Hematopoietic multipotent progenitor cell treated with erythropoietin and hydrocortisone succinate and interleukin-3 and kit ligand, for 8 days (in vitro differentiated cells): ENCODE measurements around the gene UBXN1.
"Not testable (repeated sequence)": the region's sequence is repeated elsewhere in the genome, so short reads cannot be mapped to it uniquely, and the experiment has no call there.

Experiments
- DNase-seq: peaks from one replicate; pipeline ENCODE4 v3.0.0-alpha.2; 2015

Gene UBXN1

DNA sequence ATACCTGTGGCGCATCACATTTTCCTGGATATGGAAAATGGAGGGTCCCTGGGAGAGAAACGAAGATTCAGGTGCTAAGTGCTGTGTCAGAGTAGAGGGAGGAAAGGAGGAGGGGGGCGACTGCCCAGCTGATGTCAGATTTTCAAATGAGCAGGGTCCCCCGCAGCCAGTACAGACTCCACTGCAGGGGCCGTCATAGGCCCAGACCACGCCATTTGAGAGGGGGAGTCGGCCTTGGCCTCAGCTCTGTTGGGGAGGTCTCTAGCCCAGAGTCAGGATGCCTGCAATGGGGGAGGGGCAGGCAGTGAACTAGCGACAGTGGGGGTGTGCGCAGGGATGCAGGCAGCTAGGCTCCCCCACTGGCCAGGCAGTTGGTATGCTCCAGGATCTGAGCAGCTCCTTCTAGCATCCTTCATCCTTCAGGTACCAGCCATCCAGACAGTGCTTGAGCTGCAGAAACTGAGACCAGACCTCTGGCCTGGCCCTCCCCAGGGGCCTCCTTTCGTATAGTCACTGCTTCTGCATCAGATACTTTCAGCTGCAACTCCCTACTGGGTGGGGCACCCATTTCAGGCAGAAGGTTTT, 28.5 kb upstream of the UBXN1 start, which contains the start of the genes BSCL2 and GNG3:
TSS of gene BSCL2 (minus strand) at position 148 of the 585 bp plus-strand sequence. CDS start 229 bp downstream, outside the sequence.
TSS of gene GNG3 (plus strand) at position 400 of the 585 bp plus-strand sequence. CDS start 620 bp downstream, outside the sequence.
- DNase-seq, result no peak

DNA sequence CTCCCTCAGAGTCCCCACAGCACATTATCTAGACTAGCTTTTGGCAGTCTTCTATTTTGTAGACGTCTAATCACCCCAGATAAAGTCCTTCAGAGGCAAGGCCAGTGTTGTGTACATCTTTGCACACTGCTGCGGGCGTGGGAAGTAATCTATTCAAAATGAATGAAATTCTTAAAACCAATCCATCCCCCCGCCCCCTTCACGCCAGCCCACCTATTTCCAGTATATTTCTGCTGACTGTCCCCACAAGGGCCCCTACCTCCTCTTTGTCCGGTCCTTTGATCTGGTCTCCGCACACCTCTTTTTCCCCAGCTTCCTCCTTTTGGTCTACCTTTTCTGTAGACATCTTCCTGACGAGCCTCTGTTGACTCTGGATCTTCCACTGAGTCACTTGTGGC, 28.0 kb upstream of the UBXN1 start:
- peak; percentile 62 for DNase-seq

DNA sequence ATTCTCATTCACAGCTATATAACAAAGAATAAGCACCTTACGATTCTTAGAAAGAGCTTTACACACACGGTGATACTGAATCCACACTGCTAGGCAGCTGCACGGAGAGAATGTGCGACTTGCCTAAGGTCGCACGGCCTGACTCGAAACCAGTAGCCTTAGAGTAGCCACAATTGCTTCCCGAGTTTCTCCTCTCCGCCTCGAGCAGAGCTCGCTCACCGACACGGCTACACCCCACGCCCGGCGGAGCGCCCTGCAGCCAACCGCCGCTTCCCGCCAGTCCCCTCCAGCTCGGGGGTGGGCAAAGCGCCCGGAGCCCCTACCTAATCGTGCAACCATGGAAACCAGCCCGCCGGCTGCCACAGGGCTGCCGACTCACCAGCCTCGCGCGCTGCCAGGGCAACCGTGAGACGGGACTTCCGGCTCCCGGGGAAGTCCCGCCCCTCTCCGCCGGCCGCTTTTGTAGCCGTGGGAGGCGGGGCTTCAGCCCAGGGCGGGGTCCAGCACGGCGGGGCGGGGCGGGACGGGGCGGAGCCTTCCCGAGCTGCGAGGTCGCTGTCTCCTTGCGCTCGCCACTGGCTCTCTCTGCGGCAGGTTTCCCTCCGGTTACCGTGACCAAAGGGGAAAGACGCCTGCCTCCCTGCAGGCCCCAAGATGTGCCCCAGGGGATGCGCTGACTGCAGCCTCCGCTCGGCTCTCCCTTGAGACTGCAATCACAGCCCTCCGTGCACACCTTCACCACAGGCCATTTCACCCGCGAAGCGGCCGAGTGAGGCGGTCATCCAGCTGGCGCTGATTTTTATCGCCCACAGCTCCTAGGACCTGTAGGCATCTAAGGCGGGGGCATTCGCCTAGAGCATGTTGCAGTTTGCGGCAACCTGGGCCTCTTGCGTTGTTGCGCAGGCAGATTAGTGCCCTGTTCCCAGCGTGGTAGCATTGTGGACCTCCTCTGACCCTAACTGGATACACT, 27.3 kb upstream of the UBXN1 start:
- DNase-seq, result peak; percentile 94

DNA sequence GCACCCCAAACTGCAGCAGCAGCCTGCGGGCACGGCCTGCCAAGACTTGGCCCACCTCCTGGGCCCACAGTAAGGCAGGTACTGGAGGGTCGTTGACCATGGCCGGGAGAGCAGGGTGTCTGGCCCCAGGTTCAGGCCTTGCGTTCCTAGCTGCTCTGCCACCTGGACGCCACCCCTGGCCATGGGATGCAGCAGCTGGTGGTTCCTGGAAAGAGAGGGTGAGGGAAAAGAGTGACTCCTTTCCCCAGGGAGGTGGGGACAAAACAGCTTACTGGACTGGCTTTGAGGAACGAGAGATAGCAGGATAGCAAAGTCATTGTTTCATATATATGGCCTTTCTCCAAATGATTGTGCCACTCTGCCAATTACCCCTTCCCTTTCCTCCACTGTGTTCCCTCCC, 26.5 kb upstream of the UBXN1 start:
- peak; percentile 64 for DNase-seq

DNA sequence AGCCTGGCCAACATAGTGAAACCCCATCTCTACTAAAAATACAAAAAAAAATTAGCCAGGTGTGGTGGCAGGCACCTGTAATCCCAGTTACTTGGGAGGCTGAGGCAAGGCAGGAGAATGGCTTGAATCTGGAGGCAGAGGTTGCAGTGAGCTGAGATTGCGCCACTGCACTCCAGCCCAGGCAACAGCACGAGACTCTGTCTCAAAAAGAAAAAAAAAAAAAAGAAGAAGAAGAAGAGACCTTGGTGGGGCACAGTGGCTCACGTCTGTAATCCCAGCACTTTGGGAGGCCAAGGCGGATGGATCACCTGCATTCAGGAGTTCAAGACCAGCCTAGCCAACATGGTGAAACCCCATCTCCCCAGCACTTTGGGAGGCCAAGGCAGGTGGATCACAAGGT, 25.0 kb upstream of the UBXN1 start:
- not testable (repeated sequence) for DNase-seq

DNA sequence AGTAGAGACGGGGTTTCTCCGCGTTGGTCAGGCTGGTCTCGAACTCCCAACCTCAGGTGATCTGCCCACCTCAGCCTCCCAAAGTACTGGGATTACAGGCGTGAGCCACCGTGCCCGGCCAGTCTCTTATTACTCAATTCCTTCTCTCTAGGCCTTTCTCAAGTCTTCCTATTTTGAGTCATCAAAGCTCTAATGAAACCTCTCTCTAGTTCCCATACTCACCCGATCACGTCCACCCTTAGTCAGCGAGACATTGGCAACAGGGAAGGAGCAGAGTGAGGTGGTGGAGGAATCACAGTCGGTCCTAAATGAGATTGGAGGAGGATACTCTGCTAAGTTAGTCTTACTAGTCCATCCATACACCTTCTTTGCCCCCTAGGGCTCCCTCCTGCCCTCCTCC, 23.4 kb upstream of the UBXN1 start:
- no peak for DNase-seq

DNA sequence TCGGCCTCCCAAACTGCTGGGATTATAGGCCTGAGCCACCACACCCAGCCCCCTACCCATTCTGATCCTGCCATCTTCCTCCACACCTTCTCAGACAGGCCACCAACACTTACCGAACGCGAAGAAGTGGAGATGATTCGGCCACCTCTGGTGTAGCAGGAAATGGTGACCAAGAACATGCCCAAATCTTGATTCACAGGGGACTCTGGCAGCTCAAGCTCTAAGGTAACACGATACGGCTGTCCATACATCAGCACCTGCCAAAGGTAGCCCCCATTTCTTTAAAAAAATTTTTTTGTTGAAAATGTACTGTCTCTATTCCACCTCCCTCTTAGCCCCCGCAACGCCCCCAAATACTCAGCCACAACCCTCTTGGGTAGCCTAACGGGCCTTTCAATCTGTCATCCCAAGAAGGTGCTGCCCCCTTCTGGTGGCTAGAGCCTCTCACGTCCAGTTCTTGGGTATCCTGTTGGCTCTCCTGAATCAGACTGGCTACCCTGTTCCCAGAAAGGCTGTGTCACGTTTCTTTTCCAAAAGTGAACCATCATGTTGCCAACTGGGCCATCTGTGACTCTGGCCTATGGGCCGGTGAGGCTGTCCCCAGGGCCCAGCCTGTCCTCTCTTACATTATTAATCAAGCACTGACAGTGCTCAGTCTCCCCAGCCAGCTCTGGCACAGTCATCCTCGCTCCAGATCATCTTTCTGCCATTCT, 15.7 kb upstream of the UBXN1 start:
- DNase-seq, result peak; percentile 91

DNA sequence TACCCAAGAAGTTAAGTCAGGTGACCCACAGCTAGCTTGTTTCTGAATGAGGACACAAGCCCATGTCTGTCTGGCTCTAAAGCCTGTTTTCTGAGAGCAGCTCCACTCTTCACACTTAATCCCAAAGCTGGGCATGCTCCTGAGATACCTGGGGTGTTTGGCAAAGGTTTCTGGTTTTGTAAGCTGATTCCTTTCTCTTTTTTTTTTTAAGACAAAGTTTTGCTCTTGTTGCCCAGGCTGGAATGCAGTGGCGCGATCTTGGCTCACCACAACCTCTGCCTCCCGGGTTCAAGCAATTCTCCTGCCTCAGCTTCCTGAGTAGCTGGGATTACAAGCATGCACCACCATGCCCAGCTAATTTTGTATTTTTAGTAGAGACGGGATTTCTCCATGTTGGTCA, 14.8 kb upstream of the UBXN1 start:
- DNase-seq, result not testable (repeated sequence)

DNA sequence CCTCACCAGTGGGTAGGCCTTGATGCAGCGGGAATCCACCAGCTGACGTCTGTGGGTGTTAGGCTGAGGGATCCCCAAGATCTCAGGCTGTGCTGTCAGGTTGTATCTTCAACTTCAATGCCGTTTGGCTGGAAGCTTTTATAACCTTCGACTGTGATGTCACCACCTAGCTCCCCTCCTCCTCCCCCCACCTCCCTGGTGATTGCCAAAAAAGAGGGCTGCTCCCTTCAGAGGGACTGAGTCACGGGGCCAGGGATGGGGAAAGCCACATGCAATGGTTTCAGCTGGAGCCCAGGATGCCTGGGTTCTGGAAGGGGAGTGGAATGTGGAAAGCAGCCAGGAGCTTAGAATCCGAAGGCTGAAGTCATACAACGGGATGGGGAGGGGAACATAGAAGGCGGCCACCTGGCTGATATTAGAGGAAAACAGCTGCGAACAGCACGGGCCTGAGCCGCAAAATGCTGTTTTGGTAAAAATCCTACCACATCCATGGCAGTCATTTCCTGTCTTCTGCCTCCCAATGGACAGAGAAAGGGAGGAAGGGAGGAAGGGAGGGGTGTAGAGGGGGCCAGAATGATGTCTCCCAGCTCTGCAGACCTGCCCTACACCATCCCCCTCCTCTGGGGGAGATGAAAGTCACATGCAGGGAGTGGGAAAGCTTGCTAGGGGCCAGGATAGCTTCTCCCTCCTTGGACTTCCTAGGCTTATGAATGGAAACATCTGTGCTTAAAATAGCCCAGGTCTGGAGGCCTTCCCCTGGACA, 10.7 kb upstream of the UBXN1 start, which contains the start of gene LRRN4CL:
TSS of gene LRRN4CL (minus strand) at position 110 of the 763 bp plus-strand sequence. CDS start 1,022 bp downstream, outside the sequence.
- no peak for DNase-seq

DNA sequence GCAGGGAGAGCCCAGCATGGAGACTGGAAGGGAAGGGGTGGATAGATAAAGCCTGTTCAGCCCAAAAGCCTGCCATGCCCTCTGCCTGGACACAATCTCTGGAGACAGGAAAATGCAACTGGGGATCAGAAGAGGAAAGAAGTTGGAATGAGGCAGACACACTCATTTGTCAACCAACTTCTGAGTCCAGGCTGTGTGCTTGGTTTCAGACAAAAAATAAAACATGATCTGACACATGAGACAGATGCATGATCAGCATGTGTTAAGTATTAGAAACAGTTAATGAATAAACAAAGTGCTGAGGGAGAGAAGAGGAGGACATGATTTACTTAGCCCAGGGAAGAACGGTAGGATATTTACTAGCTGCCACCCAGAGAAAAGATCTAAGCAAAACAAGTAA, 9.6 kb upstream of the UBXN1 start:
- DNase-seq, result no peak

DNA sequence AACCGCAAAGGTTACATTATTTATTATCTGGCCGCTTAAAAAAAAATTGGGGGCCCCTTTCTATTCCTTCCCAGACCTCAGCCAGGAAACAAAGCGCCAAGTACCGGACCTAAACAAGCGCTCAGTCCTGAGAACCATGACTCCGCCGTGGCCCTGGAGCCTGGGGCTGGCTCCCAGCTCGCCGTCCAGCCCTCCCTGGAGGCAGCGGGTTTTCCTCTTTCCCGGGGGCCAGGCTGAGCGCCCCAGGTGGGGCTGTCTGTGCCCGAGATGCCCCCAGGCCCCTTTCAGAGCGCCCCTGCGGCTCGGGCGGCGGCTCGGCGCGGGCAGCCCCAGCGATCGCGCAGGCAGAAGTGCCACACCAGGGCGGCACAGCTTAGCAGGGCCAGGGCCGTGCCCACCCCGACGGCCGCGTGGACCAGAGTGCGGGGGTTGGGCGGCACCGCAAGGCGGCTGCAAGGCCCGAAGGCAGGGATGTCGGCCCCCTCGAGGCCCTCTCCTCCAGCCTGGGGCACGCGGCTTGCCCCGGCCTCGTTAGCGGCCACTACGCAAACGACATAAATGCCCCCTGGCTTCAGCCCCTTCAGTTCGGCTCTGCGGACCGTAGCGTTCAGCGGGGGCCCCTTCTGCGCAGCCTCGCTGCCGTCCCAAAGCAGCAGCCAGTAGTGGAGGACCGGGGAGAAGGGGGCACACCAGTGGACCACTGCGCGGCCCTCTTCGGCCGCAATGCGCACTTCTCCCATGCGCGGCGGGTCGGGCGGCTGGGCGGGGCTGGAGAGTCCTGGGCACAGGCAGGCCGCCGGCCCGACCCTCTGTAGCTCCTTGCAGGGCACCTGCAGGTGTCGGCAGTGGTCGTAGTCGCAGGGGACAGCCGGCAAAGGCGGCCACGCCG, 8.9 kb upstream of the UBXN1 start:
- DNase-seq, result no peak

DNA sequence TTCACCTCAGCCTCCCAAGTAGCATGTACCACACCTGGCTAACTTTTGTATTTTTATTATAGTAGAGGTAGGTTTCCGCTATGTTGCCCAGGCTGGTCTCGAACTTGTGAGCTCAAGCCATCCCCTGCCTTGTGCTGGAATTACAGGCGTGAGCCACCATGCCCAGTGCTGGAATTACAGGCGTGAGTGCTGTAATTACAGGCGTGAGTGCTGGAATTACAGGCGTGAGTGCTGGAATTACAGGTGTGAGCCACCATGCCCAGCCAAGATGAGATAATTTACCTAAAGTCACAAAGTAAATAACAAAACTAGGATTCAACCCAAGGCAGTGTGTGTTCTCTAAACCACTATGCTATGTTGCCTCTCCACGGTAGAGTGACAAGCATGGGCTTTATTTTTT, 3.6 kb upstream of the UBXN1 start:
- no peak for DNase-seq

DNA sequence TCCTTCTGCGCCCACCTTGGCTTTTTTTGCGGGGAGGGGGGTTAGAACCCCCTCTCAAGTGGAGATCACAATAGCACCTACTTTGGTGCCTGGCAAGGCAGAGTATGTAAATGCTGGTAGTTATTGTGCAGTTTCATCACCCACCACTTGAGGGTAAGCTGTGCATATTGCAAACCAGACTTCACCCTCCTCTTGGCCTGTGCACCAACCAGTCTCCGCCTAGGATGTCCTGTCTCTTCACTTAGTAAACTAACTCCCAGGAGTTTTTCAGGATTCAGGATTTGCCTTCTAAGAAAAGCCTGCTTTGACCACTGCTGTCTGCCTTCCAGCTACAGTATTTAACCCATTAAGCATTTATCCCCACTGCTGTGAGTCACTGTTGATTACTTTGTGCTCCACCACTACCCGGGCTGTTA, 2.0 kb upstream of the UBXN1 start:
- peak; percentile 85 for DNase-seq

DNA sequence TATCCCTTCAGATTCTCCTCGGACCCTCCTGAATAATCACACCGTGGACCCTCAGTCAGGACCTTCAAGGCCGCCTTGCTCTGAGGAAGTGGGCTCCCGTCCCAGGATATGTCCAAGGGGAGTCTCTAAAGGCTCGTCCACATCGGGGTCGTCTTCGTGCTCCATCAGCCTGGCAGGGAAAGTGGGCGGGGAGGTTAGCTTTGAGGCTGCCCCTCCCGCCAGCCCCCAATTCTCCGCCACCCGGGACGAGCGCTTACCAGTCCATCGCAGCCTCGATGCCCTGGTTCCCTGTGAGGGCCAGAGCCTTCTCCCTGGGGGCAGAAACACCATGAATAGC, 472 bp downstream of the UBXN1 start:
- no peak for DNase-seq

DNA sequence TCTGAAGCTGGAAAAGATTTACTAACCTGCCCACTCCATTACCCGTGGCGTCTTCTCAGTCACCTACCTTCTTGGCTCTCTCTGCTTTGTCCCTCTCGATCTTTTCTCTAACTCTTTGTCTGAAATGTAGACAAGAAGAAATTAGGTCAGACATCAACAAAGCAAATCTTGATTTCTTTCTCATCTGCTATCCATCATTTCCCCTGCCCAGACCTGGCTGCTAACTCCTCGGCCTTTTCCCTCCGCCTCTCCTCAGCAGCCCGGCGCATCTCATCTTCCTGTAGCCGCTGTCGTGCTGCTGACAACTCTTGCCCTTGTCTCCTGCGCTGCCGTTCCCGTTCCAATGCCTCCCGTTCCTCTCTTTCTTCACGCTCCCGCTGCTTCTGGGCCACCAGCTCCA, 1.2 kb downstream of the UBXN1 start:
- no peak for DNase-seq

DNA sequence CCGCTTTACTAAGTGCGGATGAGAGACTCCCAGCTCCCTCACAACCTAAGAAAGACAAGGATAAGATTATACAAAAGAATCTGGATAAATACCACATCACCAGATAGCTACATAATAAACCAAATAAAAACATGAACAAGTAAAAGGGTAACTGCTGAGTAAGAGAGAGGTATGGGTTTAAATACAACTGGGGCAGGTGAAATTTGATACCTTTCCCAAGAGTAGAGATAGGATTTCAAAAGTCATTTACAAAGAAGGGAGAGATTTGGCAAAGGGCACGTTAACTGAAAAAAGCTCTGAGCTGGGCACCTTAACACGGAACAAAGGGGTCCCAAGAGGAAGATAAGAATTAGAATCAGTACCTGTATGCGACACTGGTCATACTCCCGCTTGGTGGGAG, 1.7 kb downstream of the UBXN1 start:
- no peak for DNase-seq

DNA sequence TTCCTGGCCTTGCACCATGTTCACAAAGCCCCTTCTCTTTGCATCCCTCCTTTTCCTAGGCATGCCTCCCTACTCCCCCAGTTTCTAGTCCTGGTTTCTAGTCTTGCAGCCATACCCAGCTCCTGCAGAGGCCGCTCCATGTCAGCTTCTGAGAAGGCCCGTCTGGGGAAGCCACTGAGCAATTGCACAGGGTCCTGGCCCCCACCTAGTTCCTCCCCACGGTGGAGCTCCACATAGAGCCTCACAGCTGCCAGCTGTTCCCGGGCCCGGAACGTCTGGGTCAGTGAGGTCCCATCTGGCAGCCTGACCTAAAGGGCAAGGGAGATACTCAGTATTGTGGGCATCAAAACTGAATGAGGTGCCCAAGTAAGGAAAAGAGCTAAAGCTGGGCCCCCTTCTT, 2.2 kb downstream of the UBXN1 start:
- no peak for DNase-seq

DNA sequence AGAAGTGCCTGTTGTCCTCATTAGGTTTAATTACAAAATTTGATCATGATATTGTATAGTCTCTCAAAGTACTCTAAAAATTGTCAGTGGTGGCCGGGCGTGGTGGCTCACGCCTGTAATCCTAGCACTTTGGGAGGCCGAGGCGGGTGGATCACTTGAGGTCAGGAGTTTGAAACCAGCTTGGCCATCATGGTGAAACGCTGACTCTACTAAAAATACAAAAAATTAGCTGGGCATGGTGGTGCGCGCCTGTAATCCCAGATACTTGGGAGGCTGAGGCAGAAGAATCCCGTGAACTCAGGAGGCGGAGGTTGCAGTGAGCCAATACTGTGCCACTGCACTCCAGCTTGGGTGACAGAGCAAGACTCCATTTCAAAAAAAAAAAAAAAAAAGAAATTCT, 3.5 kb downstream of the UBXN1 start:
- not testable (repeated sequence) for DNase-seq

DNA sequence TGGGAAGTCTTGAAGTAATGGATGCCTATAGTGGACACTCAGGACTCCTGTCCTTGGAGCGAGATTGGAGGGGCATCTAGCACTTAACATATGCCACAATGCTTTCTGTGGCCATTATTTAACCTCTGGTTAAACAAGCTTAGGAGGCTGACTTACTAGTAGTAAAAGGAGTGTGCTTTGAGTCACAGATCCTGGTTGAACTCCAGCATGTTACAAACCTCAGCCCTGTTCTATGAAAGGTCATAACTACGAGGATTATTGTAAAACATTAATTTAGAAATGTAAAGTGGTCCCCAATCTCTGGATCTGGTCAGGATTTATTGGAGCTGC, 5.7 kb downstream of the UBXN1 start:
- DNase-seq, result no peak

DNA sequence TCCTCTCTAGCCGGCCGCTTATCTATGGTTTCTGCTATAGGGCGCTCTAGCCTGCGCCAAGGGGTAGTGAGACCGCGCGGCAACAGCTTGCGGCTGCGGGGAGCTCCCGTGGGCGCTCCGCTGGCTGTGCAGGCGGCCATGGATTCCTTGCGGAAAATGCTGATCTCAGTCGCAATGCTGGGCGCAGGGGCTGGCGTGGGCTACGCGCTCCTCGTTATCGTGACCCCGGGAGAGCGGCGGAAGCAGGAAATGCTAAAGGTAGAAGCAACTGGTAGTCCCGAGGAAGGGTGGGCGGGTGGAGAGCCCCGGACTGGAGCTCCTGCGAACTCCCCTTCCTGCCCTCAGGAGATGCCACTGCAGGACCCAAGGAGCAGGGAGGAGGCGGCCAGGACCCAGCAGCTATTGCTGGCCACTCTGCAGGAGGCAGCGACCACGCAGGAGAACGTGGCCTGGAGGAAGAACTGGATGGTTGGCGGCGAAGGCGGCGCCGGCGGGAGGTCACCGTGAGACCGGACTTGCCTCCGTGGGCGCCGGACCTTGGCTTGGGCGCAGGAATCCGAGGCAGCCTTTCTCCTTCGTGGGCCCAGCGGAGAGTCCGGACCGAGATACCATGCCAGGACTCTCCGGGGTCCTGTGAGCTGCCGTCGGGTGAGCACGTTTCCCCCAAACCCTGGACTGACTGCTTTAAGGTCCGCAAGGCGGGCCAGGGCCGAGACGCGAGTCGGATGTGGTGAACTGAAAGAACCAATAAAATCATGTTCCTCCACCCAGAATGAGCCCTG, 7.1 kb downstream of the UBXN1 start, which contains the start of the genes LBHD1 and UQCC3:
TSS of gene LBHD1 (minus strand) at position 660 of the 782 bp plus-strand sequence. CDS start 2,236 bp downstream, outside the sequence.
TSS of gene UQCC3 (plus strand) at position 66 of the 782 bp plus-strand sequence. CDS start at position 139, 73 bp downstream.
- DNase-seq, result peak; percentile 83

DNA sequence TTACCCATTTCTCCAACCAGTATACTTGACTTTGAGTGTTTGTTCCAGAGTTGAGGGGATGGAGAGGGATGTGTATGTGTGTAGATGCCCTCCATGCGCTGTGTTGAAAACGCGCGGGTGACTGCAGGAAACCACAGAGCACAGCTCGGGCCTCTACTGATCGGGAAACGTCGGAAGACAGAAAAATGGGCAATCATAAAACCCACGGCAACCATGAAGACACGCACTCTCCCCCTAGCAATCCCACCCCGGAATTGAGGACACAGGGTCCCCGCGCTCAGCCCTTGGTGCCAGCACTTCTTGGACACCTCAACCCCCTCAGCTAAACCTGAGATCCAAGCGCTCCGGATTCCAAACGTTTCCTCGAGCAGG, 7.7 kb downstream of the UBXN1 start:
- peak; percentile 45 for DNase-seq
